BE2C (cell line): ENCODE measurements around the gene FTCD.
"Not testable (repeated sequence)": the region's sequence is repeated elsewhere in the genome, so short reads cannot be mapped to it uniquely, and the experiment has no call there.

Experiments
- DNase-seq: peaks from one replicate; pipeline ENCODE4 v3.0.0-alpha.2; 2020
- H3K27me3 ChIP-seq: fragments of 250-450 bp; sonication (Bioruptor Pico); 2 replicates; pipeline ENCODE4 v1.5.1; 2020; ENCODE audit warnings: mild to moderate bottlenecking
- H3K36me3 ChIP-seq: fragments of 250-450 bp; sonication (Bioruptor Pico); 2 replicates; pipeline ENCODE4 v1.5.1; 2020; ENCODE audit warnings: mild to moderate bottlenecking
- H3K4me1 ChIP-seq: fragments of 250-450 bp; sonication (Bioruptor Pico); 2 replicates; pipeline ENCODE4 v1.5.1; 2020
- H3K4me3 ChIP-seq: 2 replicates; pipeline ENCODE4 v1.5.1; 2011; ENCODE audit warnings: low read depth, low read length
- H3K9me3 ChIP-seq: fragments of 250-450 bp; sonication (Bioruptor Pico); 2 replicates; pipeline ENCODE4 v1.5.1; 2020
- CTCF ChIP-seq: IDR thresholded peaks from 2 replicates; pipeline ENCODE4 v1.5.1; 2012; ENCODE audit warnings: mild to moderate bottlenecking, low read depth, low read length

FTCD gene

DNA sequence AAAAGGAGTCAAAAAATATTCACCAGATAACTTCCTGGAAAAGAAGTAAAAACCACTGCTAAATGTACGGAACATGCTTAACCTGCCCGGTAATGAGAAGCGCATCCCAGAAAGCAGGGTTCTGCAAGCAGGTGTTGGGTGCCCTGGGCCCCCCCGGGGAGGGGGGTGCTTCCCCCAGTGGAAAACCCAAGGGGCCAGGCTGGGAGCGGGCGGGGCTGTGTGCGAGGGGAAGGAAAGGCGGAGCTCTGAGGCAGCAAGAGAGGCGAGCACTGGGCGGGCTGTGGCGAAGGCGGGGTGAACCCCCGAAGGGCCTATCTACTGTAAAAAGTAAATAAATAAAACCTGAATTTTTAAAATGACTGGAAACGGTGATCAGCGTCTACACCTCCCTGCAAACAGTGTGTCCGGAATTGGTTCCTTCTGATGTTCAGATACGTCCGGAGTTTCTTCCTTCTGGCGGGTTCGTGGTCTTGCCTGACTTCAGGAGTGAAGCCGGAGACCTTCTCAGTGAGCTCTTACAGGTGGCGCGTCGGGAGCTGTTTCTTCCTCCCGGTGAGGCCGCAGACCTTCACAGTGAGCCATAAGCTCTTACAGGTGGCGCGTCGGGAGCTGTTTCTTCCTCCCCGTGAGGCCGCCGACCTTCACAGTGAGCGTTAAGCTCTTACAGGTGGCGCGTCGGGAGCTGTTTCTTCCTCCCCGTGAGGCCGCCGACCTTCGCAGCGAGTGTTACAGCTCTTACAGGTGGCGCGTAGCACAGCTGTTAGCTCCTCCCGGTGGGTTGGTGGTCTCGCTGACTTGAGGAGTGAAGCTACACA is 13.4 kb downstream of the FTCD start:
- Histone ChIP-seq H3K36me3 (no peaks in the 10 kb centered on the region), H3K4me3 (no peak overlapping the region), H3K4me1 (no peaks in the 10 kb centered on the region; the same call in 1 of the 2 replicates), H3K9me3 (0 out of 2 replicates have a peak, but pooled peaks cover 5% of the 10 kb centered on the region), H3K27me3 (no peaks in the 10 kb centered on the region)
- no peak for DNase-seq
- TF ChIP-seq CTCF: no peak

GRCh38 chr21:46140352-46141003 is 14.9 kb downstream of the FTCD start:
- not testable (repeated sequence) for H3K4me3 ChIP-seq, DNase-seq, H3K4me1 ChIP-seq, H3K9me3 ChIP-seq, H3K36me3 ChIP-seq, H3K27me3 ChIP-seq

DNA sequence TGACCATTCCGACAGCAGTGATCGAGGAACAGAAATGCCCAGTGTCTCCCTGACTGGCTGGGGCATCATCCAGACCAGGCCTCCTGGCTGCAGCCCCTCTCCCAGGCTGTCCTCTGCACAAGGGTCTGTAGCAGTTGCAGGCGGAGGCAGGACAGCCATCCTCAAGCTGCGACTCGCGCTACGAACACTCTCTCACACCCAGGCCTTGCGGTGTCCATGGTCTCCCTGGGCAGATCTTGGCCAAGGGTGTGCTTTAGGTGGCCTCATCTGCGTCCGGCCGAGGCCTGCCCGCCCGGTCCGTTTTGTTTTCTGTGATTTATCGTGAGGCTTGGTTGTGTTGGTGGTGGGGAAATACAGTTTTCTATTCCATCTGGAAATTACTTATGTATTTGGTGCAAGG is 15.7 kb downstream of the FTCD start:
- DNase-seq: no peak
- H3K9me3 ChIP-seq: peaks cover 5% of the 10 kb centered on the region; the same call in 1 of the 2 replicates
- H3K4me1 ChIP-seq: no peaks in the 10 kb centered on the region
- TF ChIP-seq CTCF: no peak
- H3K27me3 ChIP-seq: no peaks in the 10 kb centered on the region
- no peak overlapping the region for H3K4me3 ChIP-seq
- no peaks in the 10 kb centered on the region for H3K36me3 ChIP-seq

DNA sequence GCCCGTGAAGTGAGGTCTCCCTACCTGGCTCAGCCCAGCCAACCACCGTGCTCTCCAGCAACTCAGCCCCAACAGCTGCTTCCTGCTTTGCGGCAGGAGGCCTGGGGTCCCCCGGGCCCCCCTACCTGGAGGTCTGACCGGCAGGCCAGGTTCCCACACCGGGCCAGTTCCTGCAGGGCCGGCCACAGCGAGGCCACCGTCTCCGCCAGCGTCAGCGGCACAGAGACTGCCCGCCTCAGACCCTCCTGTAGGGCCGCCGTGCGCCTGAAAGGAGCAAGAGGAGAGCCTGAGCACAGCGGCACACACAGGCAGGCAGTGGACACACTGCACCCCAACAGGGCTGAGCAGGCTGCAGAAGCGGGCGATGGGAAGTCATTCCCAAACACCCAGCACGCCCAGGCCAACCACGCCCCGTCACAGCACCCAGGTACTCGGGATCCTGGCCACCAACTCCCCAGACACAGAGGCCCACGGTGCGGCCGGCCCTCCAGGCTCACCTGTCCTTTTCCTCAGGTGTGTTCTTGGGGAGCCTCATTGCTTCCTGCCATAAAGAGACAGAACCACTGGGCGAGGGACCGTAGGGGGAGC is 16.9 kb downstream of the FTCD start:
- Histone ChIP-seq H3K9me3 (peaks cover 5% of the 10 kb centered on the region; the same call in 1 of the 2 replicates), H3K36me3 (no peaks in the 10 kb centered on the region), H3K4me3 (no peak overlapping the region), H3K27me3 (no peaks in the 10 kb centered on the region), H3K4me1 (no peaks in the 10 kb centered on the region)
- no peak for DNase-seq
- no peak for TF ChIP-seq CTCF

- no peak for DNase-seq
- TF ChIP-seq CTCF: no peak
- Histone ChIP-seq H3K36me3 (no peaks in the 10 kb centered on the region), H3K27me3 (no peaks in the 10 kb centered on the region), H3K4me3 (no peak overlapping the region), H3K4me1 (no peaks in the 10 kb centered on the region), H3K9me3 (peaks cover 5% of the 10 kb centered on the region; the same call in 1 of the 2 replicates)
These were observed 17.5 kb downstream of the FTCD start for GRCh38 chr21:46137908-46138307.

- Histone ChIP-seq H3K9me3 (no peaks in the 10 kb centered on the region; the same call in 1 of the 2 replicates), H3K4me1 (no peaks in the 10 kb centered on the region), H3K36me3 (no peaks in the 10 kb centered on the region), H3K4me3 (no peak overlapping the region), H3K27me3 (no peaks in the 10 kb centered on the region)
- DNase-seq: no peak
- TF ChIP-seq CTCF: no peak
These were observed 18.5 kb downstream of the FTCD start for GRCh38 chr21:46136739-46137349.
